ENCODE data around the gene PLCB1.

PLCB1 gene

GRCh38 chr20:8215361-8215781 is 83.3 kb downstream of the PLCB1 start:
- DNase-seq: no peak

DNA sequence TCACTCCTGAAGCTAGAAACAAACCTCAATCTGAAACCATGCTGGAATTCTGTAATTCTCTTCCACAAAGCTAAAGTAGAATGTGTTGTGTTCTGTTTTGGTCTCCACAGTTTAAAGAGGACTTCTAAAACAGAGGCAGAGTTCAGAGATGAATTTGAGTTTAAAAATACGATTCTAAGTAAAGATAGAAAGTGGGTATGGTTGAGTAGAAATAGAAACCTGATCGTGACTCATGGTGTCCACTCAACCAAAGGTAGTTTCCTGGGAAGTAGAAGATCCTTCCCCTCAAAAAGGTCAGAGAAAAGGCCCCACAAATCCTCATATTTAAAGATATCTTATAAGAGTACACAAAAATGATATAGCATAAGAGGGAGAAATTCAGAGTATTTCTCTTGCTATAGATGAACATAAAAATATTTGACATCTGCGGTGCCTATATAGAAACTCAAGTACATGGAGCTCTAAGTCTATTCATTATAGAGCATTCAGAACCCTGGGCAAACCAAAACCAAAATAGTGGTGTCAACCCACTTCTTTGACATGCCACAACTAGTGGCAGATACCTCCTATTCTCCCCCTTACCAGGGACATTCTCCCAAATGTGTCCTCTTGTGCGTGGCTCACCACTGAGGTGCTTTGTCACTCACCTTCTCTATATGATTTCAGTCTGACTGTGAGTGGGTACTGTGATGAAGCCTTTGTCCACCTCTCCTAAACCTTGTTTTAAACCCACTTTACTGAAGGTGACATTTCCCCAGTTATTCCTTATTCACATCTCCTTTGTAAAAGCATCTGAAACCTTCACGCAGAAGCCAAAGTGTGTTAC is 84.5 kb downstream of the PLCB1 start:
- DNase-seq: no peak

DNA sequence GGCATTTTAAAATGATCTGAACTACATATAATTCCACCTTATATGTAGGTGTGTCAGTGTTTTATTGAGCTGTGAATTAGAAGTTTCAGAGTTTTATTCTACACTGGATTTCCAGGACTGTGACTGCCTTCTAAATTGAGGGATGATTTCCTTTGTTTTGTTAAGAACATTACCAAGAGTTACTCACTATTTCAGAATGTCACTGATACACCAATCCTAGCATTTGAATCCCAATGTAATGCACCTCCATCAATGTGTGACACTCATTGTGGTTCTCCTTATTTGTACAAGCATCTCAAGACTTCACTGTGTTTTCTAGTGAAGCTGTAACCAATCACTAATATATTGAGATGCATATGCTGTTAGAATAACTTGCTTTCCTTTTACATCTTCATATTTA is 86.8 kb downstream of the PLCB1 start:
- DNase-seq: no peak

DNA sequence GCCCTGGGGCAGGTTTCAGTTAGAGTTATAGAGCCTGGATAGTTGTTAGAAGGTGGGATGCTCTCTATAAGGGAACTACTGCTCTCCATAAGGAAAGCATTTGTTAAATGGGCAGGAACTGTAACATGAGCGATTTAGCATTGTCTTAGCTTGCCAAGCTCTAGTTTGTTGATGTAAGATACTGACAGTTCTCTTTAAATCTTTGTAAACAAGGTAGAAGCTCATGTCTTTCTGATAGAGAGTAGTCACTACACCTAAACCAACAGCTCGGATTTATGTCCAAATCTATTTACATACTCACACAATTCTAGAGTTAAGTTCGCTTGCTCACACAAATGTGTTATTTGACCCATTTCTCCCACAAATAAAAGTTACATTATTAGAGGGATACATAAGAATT is 87.3 kb downstream of the PLCB1 start:
- no peak for DNase-seq

- DNase-seq: no peak
Observed at GRCh38 chr20:8220716-8221115, 88.7 kb downstream of the PLCB1 start.

GRCh38 chr20:8221887-8222419 is 89.9 kb downstream of the PLCB1 start:
- no peak for DNase-seq

GRCh38 chr20:8223091-8223870 is 91.2 kb downstream of the PLCB1 start:
- DNase-seq: no peak

DNA sequence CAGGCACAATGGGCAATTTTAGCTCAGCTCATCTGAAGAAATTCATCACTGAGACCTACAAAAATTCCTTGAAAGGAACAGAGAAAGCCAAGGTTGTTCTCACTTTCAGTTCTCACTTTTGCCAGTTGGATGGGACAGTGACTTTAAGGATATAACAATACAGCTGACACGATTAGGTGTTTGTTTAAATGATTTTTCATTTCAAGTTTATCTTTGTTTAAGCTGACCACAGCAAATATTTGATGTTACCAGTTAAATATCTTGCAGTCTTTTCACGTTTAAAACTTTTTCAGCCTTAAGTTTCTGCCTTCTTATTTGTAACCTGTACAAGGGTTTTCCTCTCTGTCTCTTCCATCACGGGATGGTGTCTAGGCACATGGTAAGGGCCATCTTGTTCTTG is 93.6 kb downstream of the PLCB1 start:
- no peak for DNase-seq

DNA sequence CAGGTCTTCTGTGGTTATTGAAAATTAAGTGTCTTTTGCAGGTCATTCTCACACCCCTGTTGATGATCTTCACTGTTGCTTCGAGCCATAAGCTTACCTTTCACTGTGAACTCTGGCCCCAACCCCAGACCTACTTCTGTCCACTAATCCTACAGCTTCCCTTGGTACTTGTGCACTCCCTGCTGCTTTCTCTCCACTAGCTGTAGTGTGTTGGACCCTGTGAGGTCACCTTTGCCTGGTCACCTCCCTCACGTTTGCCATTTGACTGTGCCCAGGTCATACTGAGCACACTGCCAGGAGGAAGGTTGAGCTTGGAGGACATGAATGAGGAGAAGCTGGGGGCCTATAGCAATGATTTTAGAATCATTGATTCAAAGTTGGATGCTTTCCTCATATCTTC is 94.0 kb downstream of the PLCB1 start:
- DNase-seq: no peak

GRCh38 chr20:8227293-8227692 is 95.2 kb downstream of the PLCB1 start:
- DNase-seq: no peak

DNA sequence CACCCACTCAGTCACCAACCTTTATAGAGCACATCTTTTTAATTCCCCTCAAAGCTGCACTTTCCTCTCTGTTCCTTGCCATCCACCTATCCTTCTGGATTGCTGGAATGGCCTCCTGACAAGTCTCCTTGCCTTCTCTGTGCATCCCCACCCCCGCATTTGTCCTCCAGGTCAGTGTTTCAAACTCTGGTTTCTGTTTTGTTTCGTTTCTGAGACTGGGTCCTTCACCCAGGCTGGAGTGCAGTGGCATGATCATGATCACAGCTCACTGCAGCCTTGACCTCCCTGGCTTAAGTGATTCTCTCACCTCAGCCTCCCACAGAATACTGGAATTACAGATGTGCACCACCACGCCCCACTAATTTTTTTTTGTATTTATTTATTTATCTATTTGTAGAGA is 96.2 kb downstream of the PLCB1 start:
- DNase-seq: no peak

DNA sequence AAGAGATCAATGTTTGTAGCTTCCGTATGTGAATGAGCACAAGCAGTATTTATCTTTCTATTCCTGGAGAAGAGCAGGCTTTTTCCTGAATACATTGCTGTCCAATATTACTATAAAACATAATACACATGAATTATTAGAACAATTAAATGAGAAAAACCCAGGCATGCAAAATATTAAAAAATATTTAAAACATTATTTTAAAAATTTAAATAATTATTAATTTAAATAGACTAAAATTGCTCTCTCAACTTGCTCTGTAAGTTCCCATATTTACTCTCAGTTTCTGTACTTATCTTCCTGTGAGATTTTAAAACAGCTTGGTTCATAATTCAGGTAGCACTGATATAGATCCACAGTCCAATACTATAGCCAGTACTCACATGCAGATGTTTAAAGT is 97.0 kb downstream of the PLCB1 start:
- DNase-seq: no peak

DNA sequence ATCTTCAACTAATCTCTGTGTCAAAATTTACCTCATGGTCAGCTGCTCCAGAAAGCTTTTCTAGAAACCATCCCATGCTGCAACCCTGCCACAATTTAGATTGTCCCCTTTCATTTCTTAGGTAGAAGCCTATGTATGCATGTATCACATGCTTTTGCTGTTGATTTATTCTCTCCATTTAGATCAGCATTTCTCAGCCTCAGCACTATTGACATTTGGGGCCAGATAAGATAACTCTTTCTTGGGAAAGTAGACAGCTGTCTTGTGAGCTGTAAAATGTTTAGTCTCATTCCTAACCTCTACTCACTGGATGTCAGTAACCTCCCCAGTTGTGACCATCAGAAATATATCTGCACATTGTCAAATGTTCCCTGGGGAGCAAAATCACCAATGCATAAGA is 99.0 kb downstream of the PLCB1 start:
- no peak for DNase-seq

DNA sequence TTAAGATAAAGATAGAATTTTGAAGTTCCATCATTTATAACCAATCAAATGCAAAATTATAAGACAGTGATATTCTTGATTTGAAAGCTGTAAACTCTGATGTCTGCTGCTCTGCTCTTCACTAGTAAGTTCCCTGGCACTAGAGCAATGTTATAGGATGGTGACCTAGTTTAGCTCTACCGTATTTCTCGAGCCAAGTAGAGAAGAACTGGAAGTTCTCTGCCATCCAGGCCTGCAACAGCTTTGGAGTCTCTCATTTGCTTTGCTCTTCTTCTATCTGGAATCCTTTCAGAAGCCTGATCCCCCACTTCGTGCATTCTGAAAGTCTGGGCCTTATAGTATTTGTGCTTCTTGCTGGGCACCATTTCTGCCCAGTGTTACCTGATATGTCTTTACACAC is 100.3 kb downstream of the PLCB1 start:
- DNase-seq: no peak

GRCh38 chr20:8234580-8234979 is 102.5 kb downstream of the PLCB1 start:
- no peak for DNase-seq

DNA sequence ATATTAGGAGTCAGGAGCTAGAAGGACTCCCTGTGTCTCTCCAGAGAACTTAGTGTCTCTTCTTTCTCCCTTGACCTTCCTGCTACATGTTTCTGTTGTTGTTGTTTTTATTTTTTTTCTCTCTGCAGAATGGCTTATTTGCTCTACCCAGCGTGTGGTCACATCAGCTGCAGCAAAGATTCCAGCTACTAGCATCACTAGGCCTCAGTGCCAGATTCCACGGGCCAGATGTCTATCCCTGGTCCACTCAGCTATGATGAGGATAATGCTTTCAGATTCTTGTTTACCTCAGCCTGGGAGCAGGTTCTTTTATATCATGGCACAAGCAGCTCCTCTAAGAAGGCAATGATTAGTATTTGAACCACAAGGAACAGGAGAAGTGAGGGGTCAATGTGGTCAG is 110.0 kb downstream of the PLCB1 start:
- no peak for DNase-seq

DNA sequence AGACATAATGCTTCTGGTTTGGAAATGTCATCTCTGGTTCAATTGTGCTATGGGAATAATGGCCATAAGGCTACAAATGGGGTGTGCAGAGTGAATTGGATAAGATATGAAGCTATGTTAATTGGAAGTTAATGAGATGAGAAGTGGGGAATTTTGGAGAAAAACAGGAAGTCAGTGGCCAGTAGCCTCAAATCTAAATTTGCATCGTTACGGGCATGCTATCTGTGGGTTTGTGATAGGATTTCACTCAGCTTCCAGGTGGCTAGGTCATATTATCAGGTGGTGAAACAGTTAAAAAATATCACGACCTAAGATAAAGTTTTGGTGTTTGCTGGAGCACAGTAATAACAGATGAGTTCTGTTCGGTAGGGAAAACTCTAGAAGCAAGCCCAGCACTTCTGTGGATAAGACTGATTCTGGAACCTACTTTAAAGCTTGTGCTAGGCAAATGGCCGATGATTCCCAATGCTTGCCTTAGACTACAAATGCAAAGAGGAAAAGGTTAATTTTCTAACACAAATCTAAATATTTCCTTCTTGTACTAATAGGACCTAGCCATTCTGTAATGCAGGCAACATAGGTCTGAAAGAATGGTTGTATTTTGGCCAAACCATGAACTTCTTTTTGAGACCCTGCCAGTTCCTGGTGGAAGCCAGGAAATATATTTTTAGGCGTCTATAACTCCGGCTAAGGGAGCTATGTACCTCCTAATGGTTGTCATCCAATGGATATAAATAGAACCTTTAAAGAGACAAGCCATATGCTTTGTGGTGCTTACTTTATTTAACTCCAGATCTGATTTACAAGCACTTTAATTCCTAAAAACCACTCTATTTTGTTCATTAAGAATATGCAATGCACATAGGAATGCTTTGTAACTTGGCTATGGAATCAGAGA is 111.0 kb downstream of the PLCB1 start:
- DNase-seq: no peak

DNA sequence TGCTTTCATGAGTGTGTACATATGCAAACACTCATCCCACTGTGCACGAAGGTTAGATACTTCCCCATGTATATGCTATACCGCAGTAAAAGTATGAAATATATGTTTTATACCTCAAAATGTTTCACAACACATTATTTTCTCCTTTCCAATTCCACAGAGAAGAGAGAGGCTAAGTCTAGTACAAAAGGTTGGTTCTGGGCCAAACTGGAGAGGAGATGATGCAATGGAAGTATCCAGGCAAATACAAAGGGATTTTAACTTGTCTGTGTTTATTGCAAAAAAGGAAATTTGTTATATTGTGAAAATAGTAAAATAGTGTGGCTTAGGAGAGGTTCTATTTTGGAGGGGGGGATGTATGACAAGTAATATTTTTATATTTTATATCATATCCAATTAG is 112.6 kb downstream of the PLCB1 start:
- DNase-seq: no peak

DNA sequence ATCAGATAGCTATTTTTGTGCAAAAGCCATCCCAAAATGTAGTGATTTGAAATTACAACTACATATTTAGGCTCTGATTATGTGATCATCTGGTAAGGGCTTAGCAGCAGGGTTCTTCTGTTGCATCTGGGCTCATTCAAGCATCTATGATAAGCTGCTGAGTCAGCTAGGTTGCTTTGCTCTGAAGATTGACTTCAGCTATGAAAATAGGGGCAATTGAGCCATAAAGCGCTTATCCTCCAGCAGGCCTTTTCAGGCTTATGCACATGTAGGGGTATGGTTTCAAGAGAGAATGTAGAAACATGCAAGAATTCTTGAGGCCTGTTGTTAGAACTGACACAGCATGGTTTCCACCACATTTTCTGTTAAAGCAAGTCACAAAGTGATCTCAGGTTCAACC is 114.1 kb downstream of the PLCB1 start:
- no peak for DNase-seq

- no peak for DNase-seq
Observed at GRCh38 chr20:8246716-8247115, 114.7 kb downstream of the PLCB1 start.

GRCh38 chr20:8248051-8248450 is 116.0 kb downstream of the PLCB1 start:
- DNase-seq: no peak

DNA sequence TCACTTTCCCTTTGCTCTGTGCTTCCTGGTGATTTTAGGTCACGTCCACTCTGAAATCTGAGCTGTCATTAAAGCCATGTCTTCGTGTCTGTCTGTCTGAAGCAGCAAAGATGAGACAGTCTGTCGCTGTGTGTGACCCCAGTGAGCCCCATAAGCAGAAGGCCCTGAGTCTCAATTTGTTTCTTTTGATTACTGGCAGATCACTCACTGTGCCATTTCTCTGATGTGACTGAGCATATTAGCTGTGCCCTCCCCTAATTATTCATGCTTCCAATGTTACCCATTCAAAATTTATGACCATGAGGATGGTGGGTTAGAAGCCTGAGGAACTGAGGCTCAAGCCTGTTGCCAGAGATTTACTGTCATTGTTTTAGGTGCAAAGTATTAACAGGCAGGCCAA is 117.6 kb downstream of the PLCB1 start:
- no peak for DNase-seq

- DNase-seq: no peak
Observed at GRCh38 chr20:8250539-8251200, 118.6 kb downstream of the PLCB1 start.
